ENCODE measurements around the gene PSME3IP1.

DNA sequence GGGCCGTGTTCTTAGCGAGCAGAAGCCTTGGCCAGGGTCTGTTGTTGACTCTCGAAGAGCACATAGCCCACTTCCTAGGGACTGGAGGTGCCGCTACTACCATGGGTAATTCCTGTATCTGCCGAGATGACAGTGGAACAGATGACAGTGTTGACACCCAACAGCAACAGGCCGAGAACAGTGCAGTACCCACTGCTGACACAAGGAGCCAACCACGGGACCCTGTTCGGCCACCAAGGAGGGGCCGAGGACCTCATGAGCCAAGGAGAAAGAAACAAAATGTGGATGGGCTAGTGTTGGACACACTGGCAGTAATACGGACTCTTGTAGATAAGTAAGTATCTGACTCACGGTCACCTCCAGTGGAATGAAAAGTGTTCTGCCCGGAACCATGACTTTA, 18.8 kb upstream of the PSME3IP1 start:
- no peak; the same call in 1 of the 2 replicates for TF ChIP-seq CTCF (conservative IDR thresholded peaks at IDR 0.05)
- no peak for TF ChIP-seq ZFX (IDR thresholded peaks at IDR 0.05)
